HepG2 (cell line): Measurements from ENCODE around the gene LYRM1. TPM values are rescaled to one million over a fixed set of nuclear protein-coding genes. Genes with fewer than 3 reads are reported as not detected.
A peak's percentile ranks its signal among the peaks of the same experiment; 100 is the strongest.

Source experiments
- GATAD1 ChIP-seq: IDR thresholded peaks from 2 replicates; pipeline ENCODE4 v1.6.1; 2016; ENCODE audit warnings: missing genetic modification reagents, missing compliant biosample characterization
- MTA1 ChIP-seq: sonication (generic); formaldehyde crosslinking; IDR thresholded peaks from 2 replicates; pipeline ENCODE4 v1.4.0; 2020; ENCODE audit warnings: missing genetic modification reagents, mild to moderate bottlenecking, borderline replicate concordance
- NFE2 ChIP-seq: sonication (generic); formaldehyde crosslinking; IDR thresholded peaks from 2 replicates; pipeline ENCODE4 v1.4.0; 2020; ENCODE audit warnings: missing genetic modification reagents
- THYN1 ChIP-seq: sonication (generic); formaldehyde crosslinking; IDR thresholded peaks from 2 replicates; pipeline ENCODE4 v1.8.1; 2023; ENCODE audit warnings: low read depth, mild to moderate bottlenecking, moderate library complexity, missing genetic modification reagents, borderline replicate concordance
- TOPORS ChIP-seq: sonication (generic); formaldehyde crosslinking; IDR thresholded peaks from 2 replicates; pipeline ENCODE4 v1.8.0; 2023; ENCODE audit warnings: mild to moderate bottlenecking, missing genetic modification reagents
- ZFP62 ChIP-seq: sonication (generic); formaldehyde crosslinking; IDR thresholded peaks from 2 replicates; pipeline ENCODE4 v1.4.0; 2020; ENCODE audit warnings: missing genetic modification reagents
- ZNF230 ChIP-seq: sonication (generic); formaldehyde crosslinking; IDR thresholded peaks from 2 replicates; pipeline ENCODE4 v1.4.0; 2020; ENCODE audit warnings: mild to moderate bottlenecking, missing genetic modification reagents
- ZNF317 ChIP-seq: sonication (generic); formaldehyde crosslinking; IDR thresholded peaks from 2 replicates; pipeline ENCODE4 v1.5.0; 2020; ENCODE audit warnings: mild to moderate bottlenecking, missing genetic modification reagents
- ZNF431 ChIP-seq: sonication (generic); formaldehyde crosslinking; IDR thresholded peaks from 2 replicates; pipeline ENCODE4 v1.9.0; 2022; ENCODE audit warnings: missing genetic modification reagents, low read depth, mild to moderate bottlenecking, borderline replicate concordance
- ZNF674 ChIP-seq: sonication (generic); formaldehyde crosslinking; IDR thresholded peaks from 2 replicates; pipeline ENCODE4 v1.5.0; 2020; ENCODE audit warnings: low read depth, mild to moderate bottlenecking, missing genetic modification reagents
- polyA plus RNA-seq, 8 experiments: library from polyadenylated mRNA; depleted of rRNA in 3 of 8; stranded (reverse) in 7 of 8; unstranded in 1 of 8; fragments of >200 nt; fragmentation: Illumina TruSeq in 4 of 8; extraction: Trizol in 4 of 8; gene quantifications; 2 replicates each; pipeline versions ENCODE4 v1.2.1 to v1.2.3, GENCODE V29; 2011 to 2016; ENCODE audit warnings: low read depth in 4 of 8, missing spikeins in 1 of 8, mixed read lengths in 1 of 8; ENCODE audit not compliant: insufficient read depth in 1 of 8
- total RNA-seq, 5 experiments: library from RNA; depleted of rRNA; stranded (reverse); fragments of >200 nt; fragmentation: Illumina TruSeq; extraction: Trizol; gene quantifications; 2 replicates each; pipeline ENCODE4 v1.2.3, GENCODE V29; 2016; ENCODE audit warnings: low read depth in 1 of 5
- TF ChIP-seq, protein P1 (sequence below): sonication (generic); formaldehyde crosslinking; conservative IDR thresholded peaks from 2 replicates; pipeline ENCODE4 v1.4.0; 2020; ENCODE audit warnings: missing genetic modification reagents
- TF ChIP-seq, protein P2 (sequence below): sonication (generic); formaldehyde crosslinking; IDR thresholded peaks from 2 replicates; pipeline ENCODE4 v1.8.0; 2022; ENCODE audit warnings: mild to moderate bottlenecking, missing genetic modification reagents, borderline replicate concordance
- TF ChIP-seq, protein P3 (sequence below): sonication (generic); formaldehyde crosslinking; IDR thresholded peaks from 2 replicates; pipeline ENCODE4 v1.4.0; 2020; ENCODE audit warnings: mild to moderate bottlenecking, missing genetic modification reagents
- TF ChIP-seq, protein P4 (sequence below): sonication (generic); formaldehyde crosslinking; IDR thresholded peaks from 2 replicates; pipeline ENCODE4 v1.4.0; 2020; ENCODE audit warnings: missing genetic modification reagents, mild to moderate bottlenecking, borderline replicate concordance
- TF ChIP-seq, protein P5 (sequence below), 2 experiments: fragments of 450-650 bp in 1 of 2; sonication (generic) in 1 of 2; formaldehyde crosslinking; IDR thresholded peaks; 2 replicates each; pipeline versions ENCODE4 v1.5.0 to v1.8.0; 2020 to 2022; ENCODE audit warnings: mild to moderate bottlenecking in 1 of 2, missing genetic modification reagents in 1 of 2

The LYRM1 gene
- total and polyA plus RNA-seq, 2 of the 13 experiments (the other 11 are each of a cell fraction or from before 2014, with no cell fraction given), result 59.2 to 82.6 TPM

DNA sequence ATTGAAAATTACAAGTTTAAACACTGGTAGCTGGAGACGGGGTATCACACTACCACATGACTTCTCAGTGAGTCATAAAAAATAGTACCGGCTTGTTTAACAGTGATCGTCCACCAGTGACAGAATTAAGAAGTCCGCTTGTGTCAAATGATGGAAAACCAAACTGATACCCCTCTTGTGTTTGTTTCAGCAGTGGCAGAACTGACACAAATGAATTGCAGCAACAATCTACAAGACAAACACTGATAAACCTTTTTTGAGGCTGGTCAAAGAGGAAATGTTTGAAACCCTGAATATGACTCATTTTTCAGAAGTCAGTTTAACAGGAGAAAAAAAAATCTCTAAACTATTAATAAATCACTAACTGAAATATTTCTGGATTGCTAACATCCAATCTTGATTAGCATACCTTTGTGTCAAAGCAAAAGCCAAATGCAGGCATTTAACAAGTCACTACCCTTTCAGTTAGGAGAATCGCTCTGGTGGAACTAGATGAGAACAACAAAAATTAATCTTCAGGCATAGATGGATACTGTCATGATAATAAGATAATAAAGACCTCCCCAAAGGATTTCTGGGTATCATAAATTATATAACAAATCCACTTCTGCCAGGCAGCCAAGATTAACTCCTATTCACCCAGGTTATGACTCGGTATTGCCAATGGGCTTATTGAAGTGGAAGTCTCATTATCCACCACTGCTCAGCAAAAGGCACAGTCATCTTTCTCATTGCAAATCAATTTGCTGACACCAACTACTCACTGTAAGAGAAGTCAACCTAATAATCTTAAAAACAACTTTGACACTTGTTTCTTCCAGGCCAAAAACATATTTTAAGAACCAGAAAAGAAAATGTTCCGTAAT lies 21.2 kb upstream of the LYRM1 start (continued):
- peak; percentile 2; the same call in 1 of the 2 replicates for TF ChIP-seq GATAD1
- no peak for TF ChIP-seq ZNF230 (CRISPR knock-in tag)
- TF ChIP-seq ZNF674 (CRISPR knock-in tag), result no peak
- no peak for TF ChIP-seq ZFP62 (CRISPR knock-in tag)
- TF ChIP-seq NFE2 (CRISPR knock-in tag), result 0 out of 2 replicates have a peak, but pooled peaks have one; percentile 15
- TF ChIP-seq, protein P1, sequence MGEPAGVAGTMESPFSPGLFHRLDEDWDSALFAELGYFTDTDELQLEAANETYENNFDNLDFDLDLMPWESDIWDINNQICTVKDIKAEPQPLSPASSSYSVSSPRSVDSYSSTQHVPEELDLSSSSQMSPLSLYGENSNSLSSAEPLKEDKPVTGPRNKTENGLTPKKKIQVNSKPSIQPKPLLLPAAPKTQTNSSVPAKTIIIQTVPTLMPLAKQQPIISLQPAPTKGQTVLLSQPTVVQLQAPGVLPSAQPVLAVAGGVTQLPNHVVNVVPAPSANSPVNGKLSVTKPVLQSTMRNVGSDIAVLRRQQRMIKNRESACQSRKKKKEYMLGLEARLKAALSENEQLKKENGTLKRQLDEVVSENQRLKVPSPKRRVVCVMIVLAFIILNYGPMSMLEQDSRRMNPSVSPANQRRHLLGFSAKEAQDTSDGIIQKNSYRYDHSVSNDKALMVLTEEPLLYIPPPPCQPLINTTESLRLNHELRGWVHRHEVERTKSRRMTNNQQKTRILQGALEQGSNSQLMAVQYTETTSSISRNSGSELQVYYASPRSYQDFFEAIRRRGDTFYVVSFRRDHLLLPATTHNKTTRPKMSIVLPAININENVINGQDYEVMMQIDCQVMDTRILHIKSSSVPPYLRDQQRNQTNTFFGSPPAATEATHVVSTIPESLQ (CRISPR knock-in tag), result no peak
- 0 out of 2 replicates have a peak, but pooled peaks have one; percentile 47 for TF ChIP-seq THYN1 (CRISPR knock-in tag)
- no peak for TF ChIP-seq ZNF431
- TF ChIP-seq, protein P2, sequence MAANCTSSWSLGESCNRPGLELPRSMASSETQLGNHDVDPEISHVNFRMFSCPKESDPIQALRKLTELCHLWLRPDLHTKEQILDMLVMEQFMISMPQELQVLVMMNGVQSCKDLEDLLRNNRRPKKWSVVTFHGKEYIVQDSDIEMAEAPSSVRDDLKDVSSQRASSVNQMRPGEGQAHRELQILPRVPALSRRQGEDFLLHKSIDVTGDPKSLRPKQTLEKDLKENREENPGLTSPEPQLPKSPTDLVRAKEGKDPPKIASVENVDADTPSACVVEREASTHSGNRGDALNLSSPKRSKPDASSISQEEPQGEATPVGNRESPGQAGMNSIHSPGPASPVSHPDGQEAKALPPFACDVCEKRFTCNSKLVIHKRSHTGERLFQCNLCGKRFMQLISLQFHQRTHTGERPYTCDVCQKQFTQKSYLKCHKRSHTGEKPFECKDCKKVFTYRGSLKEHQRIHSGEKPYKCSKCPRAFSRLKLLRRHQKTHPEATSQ, result 0 out of 2 replicates have a peak, but pooled peaks have one; percentile 56
- TF ChIP-seq, protein P3, sequence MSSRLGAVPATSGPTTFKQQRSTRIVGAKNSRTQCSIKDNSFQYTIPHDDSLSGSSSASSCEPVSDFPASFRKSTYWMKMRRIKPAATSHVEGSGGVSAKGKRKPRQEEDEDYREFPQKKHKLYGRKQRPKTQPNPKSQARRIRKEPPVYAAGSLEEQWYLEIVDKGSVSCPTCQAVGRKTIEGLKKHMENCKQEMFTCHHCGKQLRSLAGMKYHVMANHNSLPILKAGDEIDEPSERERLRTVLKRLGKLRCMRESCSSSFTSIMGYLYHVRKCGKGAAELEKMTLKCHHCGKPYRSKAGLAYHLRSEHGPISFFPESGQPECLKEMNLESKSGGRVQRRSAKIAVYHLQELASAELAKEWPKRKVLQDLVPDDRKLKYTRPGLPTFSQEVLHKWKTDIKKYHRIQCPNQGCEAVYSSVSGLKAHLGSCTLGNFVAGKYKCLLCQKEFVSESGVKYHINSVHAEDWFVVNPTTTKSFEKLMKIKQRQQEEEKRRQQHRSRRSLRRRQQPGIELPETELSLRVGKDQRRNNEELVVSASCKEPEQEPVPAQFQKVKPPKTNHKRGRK (CRISPR knock-in tag), result no peak
- TF ChIP-seq, protein P4, sequence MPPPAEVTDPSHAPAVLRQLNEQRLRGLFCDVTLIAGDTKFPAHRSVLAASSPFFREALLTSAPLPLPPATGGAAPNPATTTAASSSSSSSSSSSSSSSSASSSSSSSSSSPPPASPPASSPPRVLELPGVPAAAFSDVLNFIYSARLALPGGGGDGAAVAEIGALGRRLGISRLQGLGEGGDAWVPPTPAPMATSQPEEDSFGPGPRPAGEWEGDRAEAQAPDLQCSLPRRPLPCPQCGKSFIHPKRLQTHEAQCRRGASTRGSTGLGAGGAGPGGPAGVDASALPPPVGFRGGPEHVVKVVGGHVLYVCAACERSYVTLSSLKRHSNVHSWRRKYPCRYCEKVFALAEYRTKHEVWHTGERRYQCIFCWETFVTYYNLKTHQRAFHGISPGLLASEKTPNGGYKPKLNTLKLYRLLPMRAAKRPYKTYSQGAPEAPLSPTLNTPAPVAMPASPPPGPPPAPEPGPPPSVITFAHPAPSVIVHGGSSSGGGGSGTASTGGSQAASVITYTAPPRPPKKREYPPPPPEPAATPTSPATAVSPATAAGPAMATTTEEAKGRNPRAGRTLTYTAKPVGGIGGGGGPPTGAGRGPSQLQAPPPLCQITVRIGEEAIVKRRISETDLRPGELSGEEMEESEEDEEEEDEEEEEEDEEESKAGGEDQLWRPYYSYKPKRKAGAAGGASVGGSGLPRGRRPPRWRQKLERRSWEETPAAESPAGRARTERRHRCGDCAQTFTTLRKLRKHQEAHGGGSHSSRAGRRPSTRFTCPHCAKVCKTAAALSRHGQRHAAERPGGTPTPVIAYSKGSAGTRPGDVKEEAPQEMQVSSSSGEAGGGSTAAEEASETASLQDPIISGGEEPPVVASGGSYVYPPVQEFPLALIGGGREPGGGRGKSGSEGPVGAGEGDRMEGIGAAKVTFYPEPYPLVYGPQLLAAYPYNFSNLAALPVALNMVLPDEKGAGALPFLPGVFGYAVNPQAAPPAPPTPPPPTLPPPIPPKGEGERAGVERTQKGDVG (CRISPR knock-in tag), result no peak
- TF ChIP-seq, protein P5, sequence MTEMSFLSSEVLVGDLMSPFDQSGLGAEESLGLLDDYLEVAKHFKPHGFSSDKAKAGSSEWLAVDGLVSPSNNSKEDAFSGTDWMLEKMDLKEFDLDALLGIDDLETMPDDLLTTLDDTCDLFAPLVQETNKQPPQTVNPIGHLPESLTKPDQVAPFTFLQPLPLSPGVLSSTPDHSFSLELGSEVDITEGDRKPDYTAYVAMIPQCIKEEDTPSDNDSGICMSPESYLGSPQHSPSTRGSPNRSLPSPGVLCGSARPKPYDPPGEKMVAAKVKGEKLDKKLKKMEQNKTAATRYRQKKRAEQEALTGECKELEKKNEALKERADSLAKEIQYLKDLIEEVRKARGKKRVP (CRISPR knock-in tag; IDR thresholded peaks at IDR 0.05), result no peak
- TF ChIP-seq ZNF317 (CRISPR knock-in tag), result no peak
- no peak for TF ChIP-seq TOPORS
- TF ChIP-seq MTA1 (CRISPR knock-in tag), result no peak
